Stimulated activated CD4-positive, alpha-beta T cell treated with anti-CD3 and anti-CD28 coated beads, Interleukin-1b, Interleukin-23, amount 100 ng/mL, for 4 hours (primary cell): ENCODE results near the gene ZNF662.

Experiments used
- DNase-seq, 2 donors: peaks; one replicate each; pipeline ENCODE4 v3.0.0-alpha.2; 2020; ENCODE audit warnings: low read depth in 2 of 2

ZNF662 gene

DNA sequence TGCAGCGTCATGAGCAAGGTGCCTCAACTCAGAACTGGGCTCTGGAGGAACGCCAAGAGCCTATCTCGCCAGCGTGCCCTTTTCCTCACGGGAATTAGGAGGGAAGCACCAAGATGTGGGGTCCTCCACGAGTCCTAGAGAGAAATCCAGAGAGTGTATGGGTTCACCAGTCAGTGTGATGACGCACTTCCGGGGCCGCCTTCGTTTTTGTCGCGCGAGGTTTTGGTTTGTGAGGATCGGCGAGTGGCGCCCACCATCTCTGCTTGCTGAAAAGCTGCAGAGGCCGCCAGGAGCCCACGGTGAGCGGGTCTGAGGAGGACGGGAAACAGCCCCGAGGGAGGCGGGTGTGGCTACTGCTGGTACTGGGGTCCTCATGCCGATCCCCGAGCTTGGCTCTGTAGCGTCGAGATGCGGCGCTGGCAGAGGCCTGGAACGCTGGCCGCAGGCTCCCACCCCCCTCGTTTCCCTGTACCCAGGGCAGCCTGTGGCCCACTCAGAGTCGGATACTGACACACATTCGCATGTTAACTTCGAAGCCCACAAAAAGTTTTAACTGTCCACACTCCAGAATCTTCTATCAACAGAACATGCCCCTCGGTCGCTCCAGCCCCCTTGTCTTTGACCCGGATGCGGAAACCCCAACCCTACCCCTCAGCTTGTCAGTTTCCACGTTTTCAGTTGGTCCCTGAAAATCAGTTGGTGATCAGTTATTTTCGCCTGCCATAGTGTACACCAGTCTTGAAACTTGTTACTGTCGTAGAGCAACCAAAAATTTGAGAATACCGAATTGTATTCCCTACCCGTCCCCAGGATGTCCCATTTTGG lies 30.4 kb downstream of the ZNF662 start:
- no peak for DNase-seq

DNA sequence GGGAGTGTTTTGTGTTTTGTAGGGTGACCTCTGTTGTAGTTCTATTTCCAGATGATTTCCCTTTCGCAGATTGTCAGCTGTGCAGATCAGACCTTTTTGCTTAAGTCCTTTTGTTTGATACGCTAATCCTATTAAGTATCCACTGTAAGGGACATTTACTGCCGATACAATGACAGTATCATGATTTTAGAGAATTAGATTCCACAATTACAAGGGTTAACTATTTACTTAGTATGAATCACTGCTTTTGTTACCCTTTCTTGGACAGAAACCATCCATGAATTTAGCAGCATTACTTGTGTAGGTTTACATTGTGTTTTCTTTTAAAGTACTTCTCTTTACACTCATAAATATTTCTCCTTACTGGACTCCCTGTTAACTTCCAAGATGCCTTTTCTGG lies 31.4 kb downstream of the ZNF662 start:
- no peak for DNase-seq

DNA sequence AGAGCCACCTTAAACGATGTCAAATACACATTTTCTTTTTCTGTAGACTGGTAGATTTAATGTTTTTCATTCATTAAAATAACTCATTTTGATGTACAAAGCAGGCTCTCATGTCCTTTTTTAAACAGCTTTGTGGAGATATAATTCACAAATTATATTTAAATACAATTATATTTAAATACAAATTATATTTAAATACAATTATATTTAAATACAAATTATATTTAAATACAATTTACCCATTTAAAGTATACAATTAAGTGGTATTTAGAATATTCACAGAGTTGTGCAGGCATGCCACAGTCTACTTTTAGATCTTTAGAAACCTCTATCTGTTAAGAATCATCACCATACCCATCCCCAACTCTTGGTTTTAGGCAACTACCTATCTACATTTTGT lies 36.8 kb downstream of the ZNF662 start:
- DNase-seq, result no peak

DNA sequence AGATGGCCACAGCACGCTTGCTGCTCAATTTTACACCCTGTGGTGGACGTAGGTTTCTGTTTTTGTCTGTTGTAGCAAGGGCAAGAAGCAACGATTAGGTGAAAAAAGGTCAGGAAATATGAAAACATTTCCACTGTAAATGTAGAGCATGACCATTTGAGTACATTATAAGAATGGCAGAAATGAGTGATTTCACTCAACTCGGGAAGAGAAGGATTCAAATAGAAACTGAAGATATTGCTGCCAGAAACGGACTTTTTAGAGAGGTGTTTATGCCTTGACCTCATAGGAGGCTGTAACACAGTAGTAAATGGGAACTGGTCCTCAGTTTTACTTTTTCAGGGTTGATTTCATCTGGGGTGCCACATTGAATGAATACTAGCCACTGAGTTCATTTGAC lies 40.1 kb downstream of the ZNF662 start:
- DNase-seq, result no peak

DNA sequence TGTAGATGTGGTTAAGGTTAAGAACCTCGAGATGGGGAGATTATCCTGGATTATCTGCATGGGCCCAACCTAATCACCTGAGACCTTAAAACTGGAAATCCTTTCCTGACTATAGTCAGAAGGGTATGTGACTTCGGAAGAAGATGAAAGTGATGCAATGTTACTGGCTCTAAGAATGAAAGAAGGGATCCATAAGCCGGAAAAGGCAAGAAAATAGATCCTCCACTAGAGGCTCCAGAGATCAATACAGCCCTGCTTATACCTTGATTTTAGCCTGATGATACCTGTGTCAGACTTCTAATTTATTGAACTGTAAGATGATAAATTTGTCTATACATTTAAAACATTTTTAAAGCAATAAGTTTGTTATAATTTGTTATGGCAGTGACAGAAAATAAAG lies 51.6 kb downstream of the ZNF662 start:
- DNase-seq, result no peak

DNA sequence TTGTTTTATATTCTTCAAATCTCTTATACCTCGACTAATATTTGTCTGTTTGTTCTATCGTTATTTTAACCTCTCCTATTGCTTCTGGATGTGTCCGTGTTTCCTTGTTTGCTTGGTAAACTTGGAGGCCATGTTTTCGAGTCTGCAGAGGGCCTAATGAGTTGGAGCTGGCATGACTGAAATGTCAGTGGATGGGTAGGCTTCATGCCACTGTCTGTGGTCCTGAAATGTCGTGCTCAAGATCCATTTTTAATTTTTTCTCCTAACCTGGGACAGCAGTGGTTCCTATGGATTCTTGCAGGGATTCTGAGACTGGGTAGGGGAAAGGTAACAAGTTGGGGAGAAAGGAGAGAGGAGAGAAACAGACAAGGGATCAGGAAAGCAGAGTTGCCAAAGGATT lies 54.3 kb downstream of the ZNF662 start:
- no peak for DNase-seq

DNA sequence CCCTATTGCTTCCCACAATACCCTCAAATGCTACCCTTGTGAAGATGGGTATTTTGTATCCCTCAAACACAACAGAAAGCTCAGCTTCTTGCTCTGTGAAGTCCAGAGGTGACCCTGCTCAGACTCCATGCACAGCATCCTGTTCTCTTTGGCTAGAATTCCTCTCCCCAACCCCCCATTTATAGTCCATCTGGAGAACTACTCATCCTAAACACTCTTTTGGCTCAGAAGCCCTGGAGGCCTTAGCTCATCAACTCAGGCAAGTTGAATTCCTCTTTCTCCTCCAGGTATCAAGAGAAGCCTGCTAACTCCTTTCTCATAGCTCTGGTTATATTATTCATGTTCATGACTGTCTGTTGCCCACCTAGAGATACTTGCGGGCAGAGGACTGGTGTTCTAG lies 54.8 kb downstream of the ZNF662 start:
- no peak for DNase-seq

DNA sequence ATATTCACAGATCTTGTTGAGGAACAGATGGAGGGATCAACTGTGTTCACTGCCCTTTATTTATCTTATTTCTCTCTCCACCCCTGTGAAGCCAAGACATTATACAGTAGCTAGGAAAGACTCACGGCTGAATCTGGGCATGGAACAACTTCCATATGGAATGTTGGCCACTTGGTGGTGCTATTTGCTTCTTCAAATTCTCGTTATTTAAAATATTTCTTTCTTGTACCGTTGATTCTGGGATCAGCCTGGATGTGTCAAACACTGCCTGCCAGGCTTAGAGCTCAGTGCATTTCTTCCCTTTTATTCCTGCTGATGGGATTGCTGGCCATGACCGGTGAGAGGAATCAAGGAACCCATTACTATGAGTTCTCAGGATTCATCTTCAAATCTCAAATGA lies 55.7 kb downstream of the ZNF662 start:
- DNase-seq, result no peak

DNA sequence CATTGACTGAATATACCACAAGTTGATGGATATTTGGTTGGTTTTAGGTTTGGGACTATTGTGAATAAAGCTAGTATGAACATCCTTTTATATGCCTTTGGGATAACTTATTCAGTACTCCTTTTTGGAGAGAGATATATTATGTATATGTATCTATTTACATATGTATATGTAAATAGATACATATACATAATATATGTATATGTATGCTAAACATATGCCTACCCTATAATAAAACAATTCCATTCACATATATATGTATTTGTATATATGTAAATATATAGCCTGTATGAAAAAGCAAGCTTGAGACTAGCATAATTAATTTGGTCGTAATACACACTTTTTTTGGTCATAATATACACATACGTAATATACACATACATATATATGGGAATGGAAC lies 57.3 kb downstream of the ZNF662 start:
- DNase-seq, result no peak

DNA sequence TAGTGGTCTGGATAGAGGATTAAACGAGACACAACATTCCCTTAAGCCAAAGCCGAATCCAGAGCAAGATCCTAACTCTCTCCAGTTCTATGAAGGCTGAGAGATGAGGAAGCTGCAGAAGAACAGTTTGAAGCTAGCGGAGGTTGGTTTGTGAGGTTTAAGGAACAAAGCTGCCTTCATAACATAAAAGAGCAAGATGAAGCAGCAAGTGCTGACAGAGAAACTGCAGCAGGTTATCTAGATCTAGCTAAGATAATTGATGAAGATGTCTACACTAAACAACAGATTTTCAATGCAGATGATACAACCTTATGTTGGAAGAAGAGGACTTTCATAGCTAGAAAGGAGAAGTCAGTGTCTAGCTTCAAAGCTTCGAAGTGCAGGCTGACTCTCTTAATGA lies 58.3 kb downstream of the ZNF662 start:
- no peak for DNase-seq
